K562 (cell line): Measurements from ENCODE around the gene SDCCAG8. TPM values are rescaled to one million over a fixed set of nuclear protein-coding genes. Genes with fewer than 3 reads are reported as not detected.

Source experiments
- ARNT ChIP-seq, 2 experiments: fragments of 450-650 bp; IDR thresholded peaks; 2 replicates each; pipeline ENCODE4 v1.6.1; 2016; ENCODE audit warnings: mild to moderate bottlenecking in 1 of 2
- CBFA2T2 ChIP-seq: fragments of 450-650 bp; conservative IDR thresholded peaks from 2 replicates; pipeline ENCODE4 v1.6.1; 2017; ENCODE audit warnings: mild to moderate bottlenecking
- CBX8 ChIP-seq: fragments of 200-600 bp; sonication (generic); IDR thresholded peaks from 2 replicates; pipeline ENCODE4 v1.6.1; 2012; ENCODE audit warnings: borderline replicate concordance, mixed run types, low read depth, mild to moderate bottlenecking, moderate library complexity, mixed read lengths, low read length, control low read depth, inconsistent platforms; ENCODE audit not compliant: poor library complexity, severe bottlenecking; ENCODE audit errors: extremely low read depth
- CHD1 ChIP-seq: fragments of 200-600 bp; sonication (generic); IDR thresholded peaks from one replicate; pipeline ENCODE4 v1.6.1; 2012; ENCODE audit warnings: mild to moderate bottlenecking, moderate library complexity, low read length, inconsistent platforms
- CREM ChIP-seq: IDR thresholded peaks from 2 replicates; pipeline ENCODE4 v1.6.1; 2014; ENCODE audit warnings: antibody characterized with exemption, low read depth
- CSDE1 ChIP-seq, 2 experiments: fragments of 450-650 bp; IDR thresholded peaks; 2 replicates each; pipeline ENCODE4 v1.6.1; 2016; ENCODE audit warnings: mild to moderate bottlenecking in 1 of 2
- GTF2E2 ChIP-seq: fragments of 200-800 bp; sonication (Bioruptor generic); IDR thresholded peaks from 2 replicates; pipeline ENCODE4 v1.6.1; 2016; ENCODE audit warnings: missing genetic modification characterization, missing compliant biosample characterization
- KAT2B ChIP-seq: IDR thresholded peaks from one replicate; pipeline ENCODE4 v1.6.1; 2012; ENCODE audit warnings: low read depth, mild to moderate bottlenecking, control low read depth, inconsistent platforms, low read length, moderate library complexity
- NCOA4 ChIP-seq: fragments of 450-650 bp; IDR thresholded peaks from 2 replicates; pipeline ENCODE4 v1.6.1; 2018; ENCODE audit warnings: mild to moderate bottlenecking; ENCODE audit not compliant: partially characterized antibody
- NFIX ChIP-seq: fragments of 250-450 bp; sonication (Bioruptor Pico); IDR thresholded peaks from 2 replicates; pipeline ENCODE4 v1.4.0; 2020; ENCODE audit warnings: low read depth, mild to moderate bottlenecking, moderate library complexity
- PCBP1 ChIP-seq: fragments of 200-400 bp; formaldehyde crosslinking; IDR thresholded peaks from 2 replicates; pipeline ENCODE4 v1.6.1; 2018; ENCODE audit warnings: mild to moderate bottlenecking, low read depth, low read length; ENCODE audit not compliant: poor library complexity, severe bottlenecking
- PCBP2 ChIP-seq: fragments of 200-400 bp; formaldehyde crosslinking; IDR thresholded peaks from 2 replicates; pipeline ENCODE4 v1.6.1; 2018; ENCODE audit warnings: low read length, low read depth, mild to moderate bottlenecking, moderate library complexity; ENCODE audit not compliant: poor library complexity, severe bottlenecking
- PHB ChIP-seq: fragments of 250-450 bp; sonication (Bioruptor Pico); IDR thresholded peaks from 2 replicates; pipeline ENCODE4 v1.5.0; 2021
- PURB ChIP-seq: sonication (generic); formaldehyde crosslinking; IDR thresholded peaks from 2 replicates; pipeline ENCODE4 v1.9.0; 2021; ENCODE audit warnings: low read depth, mild to moderate bottlenecking, missing genetic modification reagents
- SIX5 ChIP-seq, 2 experiments: IDR thresholded peaks; 2 replicates each; pipeline ENCODE4 v1.6.1; 2011; ENCODE audit warnings: low read length in 2 of 2, borderline replicate concordance in 1 of 2, low read depth in 1 of 2, mild to moderate bottlenecking in 1 of 2, moderate library complexity in 1 of 2; ENCODE audit not compliant: insufficient read depth in 1 of 2
- SNIP1 ChIP-seq: fragments of 450-650 bp; IDR thresholded peaks from 2 replicates; pipeline ENCODE4 v1.7.1; 2017; ENCODE audit warnings: low read depth, mild to moderate bottlenecking
- TBL1XR1 ChIP-seq, 2 experiments: IDR thresholded peaks; 2 replicates each; pipeline ENCODE4 v1.6.1; 2012; ENCODE audit warnings: improper control_type of control experiment in 2 of 2, low read length in 2 of 2, mild to moderate bottlenecking in 1 of 2
- TCF7 ChIP-seq: sonication (generic); IDR thresholded peaks from 2 replicates; pipeline ENCODE4 v1.6.1; 2016; ENCODE audit warnings: antibody characterized with exemption, borderline replicate concordance
- TEAD2 ChIP-seq: fragments of 450-650 bp; IDR thresholded peaks from 2 replicates; pipeline ENCODE4 v1.6.1; 2016; ENCODE audit warnings: missing genetic modification characterization, control low read depth, missing compliant biosample characterization
- ZBED1 ChIP-seq: IDR thresholded peaks from 2 replicates; pipeline ENCODE4 v1.6.1; 2014
- polyA plus RNA-seq, 8 experiments: library from polyadenylated mRNA; depleted of rRNA in 4 of 8; stranded (reverse) in 5 of 8; unstranded in 3 of 8; fragments of >200 nt; fragmentation: Nextera tagmentation in 2 of 8; fragmentation: Illumina TruSeq in 1 of 8; extraction: Ambion mirVana in 2 of 8; extraction: Trizol in 1 of 8; gene quantifications; 2 replicates each; pipeline versions ENCODE4 v1.2.1 to v1.2.3, GENCODE V29; 2011 to 2014; ENCODE audit warnings: inconsistent platforms in 1 of 8, missing spikeins in 1 of 8
- total RNA-seq, 7 experiments: library from RNA; depleted of rRNA in 6 of 7; stranded (reverse); fragments of >200 nt in 6 of 7; fragmentation: Illumina TruSeq in 2 of 7; extraction: Trizol in 2 of 7; gene quantifications; 2 replicates each; pipeline versions ENCODE4 v1.2.1 to v1.2.3, GENCODE V29; 2011 to 2021; ENCODE audit warnings: low replicate concordance in 1 of 7
- TF ChIP-seq, protein P1 (sequence below): fragments of 450-650 bp; formaldehyde crosslinking; conservative IDR thresholded peaks from 2 replicates; pipeline ENCODE4 v1.4.0; 2022; ENCODE audit warnings: mild to moderate bottlenecking, missing genetic modification characterization
- TF ChIP-seq, protein P2 (sequence below): fragments of 200-400 bp; formaldehyde crosslinking; IDR thresholded peaks from 2 replicates; pipeline ENCODE4 v1.6.1; 2017; ENCODE audit warnings: mild to moderate bottlenecking, low read depth, low read length, moderate library complexity
- TF ChIP-seq, protein P3 (sequence below): fragments of 250-450 bp; sonication (Bioruptor Pico); IDR thresholded peaks from 2 replicates; pipeline ENCODE4 v1.4.0; 2020; ENCODE audit warnings: mild to moderate bottlenecking, moderate library complexity

SDCCAG8 gene
- total and polyA plus RNA-seq, 9 of the 15 experiments (the other 6 are each of a cell fraction or from before 2014, with no cell fraction given) = 17.9 to 36.7 (median 25.4) TPM

DNA sequence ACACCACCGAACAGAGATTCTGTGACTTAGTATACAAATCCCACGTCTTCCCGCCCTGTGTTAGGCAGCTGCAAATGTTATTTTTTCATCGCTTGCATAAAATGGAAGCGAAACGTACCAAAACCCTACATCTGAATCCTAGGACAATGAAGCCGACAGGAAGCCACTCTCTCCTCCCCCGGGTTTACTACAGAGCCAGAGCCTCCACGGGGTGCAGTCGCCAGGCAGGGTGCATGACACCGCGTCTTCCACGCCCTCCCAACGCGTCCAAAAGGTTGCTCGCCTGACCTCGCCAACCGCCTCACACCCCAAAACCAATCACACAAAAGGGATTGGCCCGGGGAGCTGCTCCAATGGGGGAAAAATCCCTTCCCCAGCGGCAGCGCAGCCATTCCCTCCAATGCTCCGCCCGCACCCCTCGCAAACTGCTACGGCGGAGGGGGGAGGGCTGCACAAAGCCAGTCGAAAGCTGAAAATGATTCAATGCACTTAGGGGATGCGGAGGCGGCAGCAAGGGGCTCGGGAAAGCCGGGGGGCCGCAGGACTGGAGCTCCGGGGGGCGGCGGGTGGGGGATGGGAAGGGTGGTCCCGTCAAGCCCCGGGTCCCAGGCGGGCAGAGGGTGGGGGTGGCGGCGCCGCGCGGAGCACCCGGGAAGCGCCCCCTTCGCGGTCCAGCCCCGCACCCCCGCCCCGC is 1.5 kb upstream of the SDCCAG8 start (continued):
- TF ChIP-seq PCBP2 = no peak
- TF ChIP-seq ARNT (IDR thresholded peaks at IDR 0.05) = peak in 1 of 2 experiments; percentile 31; a peak in 2 of 4 replicates
- no peak for TF ChIP-seq CSDE1 (IDR thresholded peaks at IDR 0.05)
- TF ChIP-seq GTF2E2 (tag) = no peak; the same call in 1 of the 2 replicates
- TF ChIP-seq, protein P1, sequence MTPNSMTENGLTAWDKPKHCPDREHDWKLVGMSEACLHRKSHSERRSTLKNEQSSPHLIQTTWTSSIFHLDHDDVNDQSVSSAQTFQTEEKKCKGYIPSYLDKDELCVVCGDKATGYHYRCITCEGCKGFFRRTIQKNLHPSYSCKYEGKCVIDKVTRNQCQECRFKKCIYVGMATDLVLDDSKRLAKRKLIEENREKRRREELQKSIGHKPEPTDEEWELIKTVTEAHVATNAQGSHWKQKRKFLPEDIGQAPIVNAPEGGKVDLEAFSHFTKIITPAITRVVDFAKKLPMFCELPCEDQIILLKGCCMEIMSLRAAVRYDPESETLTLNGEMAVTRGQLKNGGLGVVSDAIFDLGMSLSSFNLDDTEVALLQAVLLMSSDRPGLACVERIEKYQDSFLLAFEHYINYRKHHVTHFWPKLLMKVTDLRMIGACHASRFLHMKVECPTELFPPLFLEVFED (CRISPR knock-in tag) = no peak
- TF ChIP-seq SNIP1 = no peak
- no peak for TF ChIP-seq NCOA4
- TF ChIP-seq, protein P2, sequence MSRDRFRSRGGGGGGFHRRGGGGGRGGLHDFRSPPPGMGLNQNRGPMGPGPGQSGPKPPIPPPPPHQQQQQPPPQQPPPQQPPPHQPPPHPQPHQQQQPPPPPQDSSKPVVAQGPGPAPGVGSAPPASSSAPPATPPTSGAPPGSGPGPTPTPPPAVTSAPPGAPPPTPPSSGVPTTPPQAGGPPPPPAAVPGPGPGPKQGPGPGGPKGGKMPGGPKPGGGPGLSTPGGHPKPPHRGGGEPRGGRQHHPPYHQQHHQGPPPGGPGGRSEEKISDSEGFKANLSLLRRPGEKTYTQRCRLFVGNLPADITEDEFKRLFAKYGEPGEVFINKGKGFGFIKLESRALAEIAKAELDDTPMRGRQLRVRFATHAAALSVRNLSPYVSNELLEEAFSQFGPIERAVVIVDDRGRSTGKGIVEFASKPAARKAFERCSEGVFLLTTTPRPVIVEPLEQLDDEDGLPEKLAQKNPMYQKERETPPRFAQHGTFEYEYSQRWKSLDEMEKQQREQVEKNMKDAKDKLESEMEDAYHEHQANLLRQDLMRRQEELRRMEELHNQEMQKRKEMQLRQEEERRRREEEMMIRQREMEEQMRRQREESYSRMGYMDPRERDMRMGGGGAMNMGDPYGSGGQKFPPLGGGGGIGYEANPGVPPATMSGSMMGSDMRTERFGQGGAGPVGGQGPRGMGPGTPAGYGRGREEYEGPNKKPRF = no peak
- no peak for TF ChIP-seq TEAD2 (tag)
- TF ChIP-seq KAT2B = no peak
- TF ChIP-seq ZBED1 = no peak
- TF ChIP-seq, protein P3, sequence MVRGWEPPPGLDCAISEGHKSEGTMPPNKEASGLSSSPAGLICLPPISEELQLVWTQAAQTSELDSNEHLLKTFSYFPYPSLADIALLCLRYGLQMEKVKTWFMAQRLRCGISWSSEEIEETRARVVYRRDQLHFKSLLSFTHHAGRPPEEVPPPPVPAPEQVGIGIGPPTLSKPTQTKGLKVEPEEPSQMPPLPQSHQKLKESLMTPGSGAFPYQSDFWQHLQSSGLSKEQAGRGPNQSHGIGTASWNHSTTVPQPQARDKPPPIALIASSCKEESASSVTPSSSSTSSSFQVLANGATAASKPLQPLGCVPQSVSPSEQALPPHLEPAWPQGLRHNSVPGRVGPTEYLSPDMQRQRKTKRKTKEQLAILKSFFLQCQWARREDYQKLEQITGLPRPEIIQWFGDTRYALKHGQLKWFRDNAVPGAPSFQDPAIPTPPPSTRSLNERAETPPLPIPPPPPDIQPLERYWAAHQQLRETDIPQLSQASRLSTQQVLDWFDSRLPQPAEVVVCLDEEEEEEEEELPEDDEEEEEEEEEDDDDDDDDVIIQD (CRISPR knock-in tag) = no peak
- TF ChIP-seq CBX8 = no peak
- TF ChIP-seq TCF7 = 0 out of 2 replicates have a peak, but pooled peaks have one; percentile 19
- TF ChIP-seq CREM = peak; percentile 80
- no peak for TF ChIP-seq SIX5 (IDR thresholded peaks at IDR 0.05; ENCODE audit: borderline replicate concordance in 1 of 2, insufficient read depth in 1 of 2, low read depth in 1 of 2, low read length in 2 of 2)
- no peak for TF ChIP-seq PURB (CRISPR knock-in tag)
- no peak for TF ChIP-seq TBL1XR1 (IDR thresholded peaks at IDR 0.05; ENCODE audit: low read length in 2 of 2)
- no peak for TF ChIP-seq CBFA2T2
- TF ChIP-seq PCBP1 = no peak
- no peak for TF ChIP-seq CHD1
- TF ChIP-seq NFIX (CRISPR knock-in tag) = no peak
- no peak for TF ChIP-seq PHB (CRISPR knock-in tag)
